Effector CD8-positive, alpha-beta T cell (primary cell): Measurements from ENCODE around the gene PLEKHM3.
"Not testable (repeated sequence)": the region's sequence is repeated elsewhere in the genome, so short reads cannot be mapped to it uniquely, and the experiment has no call there.

Source experiments
- DNase-seq: peaks from one replicate; lab custom pipeline; 2025; lab: John Stamatoyannopoulos, UW

PLEKHM3 gene

DNA sequence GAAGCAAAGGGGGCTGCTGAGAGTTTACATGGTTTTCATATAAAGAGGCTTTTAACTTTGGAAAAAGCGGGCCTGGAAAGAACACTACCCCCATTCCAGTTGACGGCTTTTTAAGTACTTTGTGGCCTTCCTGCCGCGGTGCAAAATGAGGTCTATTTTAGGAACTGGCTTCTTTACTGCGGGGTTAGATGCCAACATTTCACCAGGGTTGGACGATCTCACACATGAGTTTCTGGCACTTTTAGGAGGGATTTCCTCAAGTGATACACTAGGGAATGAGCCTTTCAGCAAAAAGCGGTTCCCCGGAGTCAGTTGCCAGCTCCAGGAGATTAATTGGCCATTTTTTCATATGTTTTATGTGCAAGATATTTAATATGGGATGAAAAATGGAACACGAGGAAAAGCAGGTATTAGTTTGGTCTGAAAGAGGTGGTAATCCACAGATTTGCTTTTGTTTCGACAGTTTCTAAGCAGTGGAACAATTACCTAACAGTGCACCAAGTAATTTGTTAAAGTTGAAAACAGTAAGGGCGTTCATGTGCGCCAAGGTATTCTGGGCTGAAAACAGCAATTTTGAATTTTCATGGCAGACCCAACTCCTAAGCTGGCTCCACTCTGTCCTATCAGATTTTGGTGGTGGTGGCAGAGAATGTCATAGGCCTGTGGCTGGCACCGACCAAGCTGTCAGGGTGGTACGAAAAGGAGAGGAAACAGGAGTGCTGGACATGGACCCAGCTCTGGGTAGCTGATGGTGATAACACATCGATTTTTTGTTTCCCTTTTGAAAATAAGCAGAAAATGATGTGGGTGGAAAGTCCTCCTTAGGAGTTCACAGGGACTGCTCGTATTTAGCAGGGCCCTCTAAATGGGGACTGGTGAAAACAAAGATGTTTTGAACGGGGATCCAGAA lies 200.0 kb downstream of the PLEKHM3 start:
- no peak for DNase-seq

DNA sequence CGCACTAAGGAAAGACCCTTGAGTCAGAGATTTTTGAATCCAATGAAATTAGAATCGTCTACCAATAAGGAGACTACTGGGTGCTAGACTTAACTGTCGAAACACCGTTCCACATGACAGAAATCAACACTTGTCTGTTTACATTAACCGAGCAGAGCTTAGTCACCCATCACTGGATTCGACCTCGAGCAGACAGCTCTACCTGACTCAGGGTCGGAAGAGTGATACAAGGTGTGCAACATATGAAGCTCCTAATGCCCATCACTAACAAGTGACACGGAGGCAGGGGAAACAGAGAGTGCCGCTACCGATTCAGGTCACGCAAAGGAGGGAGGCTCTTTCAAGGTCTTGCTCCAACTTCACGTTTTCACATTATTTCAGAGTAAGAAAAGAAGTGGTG lies 201.5 kb downstream of the PLEKHM3 start:
- no peak for DNase-seq

DNA sequence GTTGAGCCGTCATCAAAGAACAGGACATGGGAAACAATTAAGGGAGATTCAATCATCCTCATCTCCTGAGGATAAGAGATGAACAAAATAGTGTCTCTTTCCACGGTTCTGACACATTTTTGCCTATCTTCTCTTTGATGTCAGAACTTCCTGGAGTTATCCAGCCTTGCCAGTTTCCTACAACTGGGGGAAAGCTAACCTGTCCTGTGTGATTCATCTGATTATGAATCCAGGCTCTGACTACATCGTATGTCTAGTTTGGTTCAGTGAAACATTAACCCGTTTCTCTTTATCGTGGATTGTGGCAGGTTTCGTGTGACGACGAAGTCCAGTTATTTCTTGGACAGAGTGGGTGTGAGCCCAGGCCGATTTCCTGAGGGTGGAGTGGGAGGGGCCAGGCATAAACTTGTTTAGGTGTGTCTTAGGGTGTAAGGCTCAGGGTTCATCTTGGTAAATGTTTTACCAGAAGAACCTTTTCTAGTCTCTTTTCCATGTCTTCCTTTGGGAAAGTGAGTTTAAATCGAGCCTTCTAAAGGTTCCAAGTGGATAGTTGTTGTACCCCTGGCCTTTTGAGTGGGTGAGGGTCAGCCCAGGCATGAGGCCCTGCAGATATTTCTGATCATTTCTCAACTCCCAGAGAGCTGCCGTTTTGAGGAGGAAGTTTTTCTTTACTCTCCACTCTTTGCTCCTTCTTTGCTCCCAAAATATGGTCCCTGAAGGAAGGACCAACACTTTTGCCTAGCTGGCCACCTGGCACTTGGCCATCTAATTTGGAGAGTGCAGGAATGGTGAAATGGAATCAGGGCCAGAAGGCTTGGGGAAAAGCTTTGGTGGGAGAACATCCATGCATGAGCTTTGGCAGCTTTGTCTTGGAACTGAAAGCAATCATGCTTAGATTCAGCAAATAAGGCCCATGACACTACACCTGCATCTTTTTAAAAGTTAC lies 205.2 kb downstream of the PLEKHM3 start:
- DNase-seq, result no peak

DNA sequence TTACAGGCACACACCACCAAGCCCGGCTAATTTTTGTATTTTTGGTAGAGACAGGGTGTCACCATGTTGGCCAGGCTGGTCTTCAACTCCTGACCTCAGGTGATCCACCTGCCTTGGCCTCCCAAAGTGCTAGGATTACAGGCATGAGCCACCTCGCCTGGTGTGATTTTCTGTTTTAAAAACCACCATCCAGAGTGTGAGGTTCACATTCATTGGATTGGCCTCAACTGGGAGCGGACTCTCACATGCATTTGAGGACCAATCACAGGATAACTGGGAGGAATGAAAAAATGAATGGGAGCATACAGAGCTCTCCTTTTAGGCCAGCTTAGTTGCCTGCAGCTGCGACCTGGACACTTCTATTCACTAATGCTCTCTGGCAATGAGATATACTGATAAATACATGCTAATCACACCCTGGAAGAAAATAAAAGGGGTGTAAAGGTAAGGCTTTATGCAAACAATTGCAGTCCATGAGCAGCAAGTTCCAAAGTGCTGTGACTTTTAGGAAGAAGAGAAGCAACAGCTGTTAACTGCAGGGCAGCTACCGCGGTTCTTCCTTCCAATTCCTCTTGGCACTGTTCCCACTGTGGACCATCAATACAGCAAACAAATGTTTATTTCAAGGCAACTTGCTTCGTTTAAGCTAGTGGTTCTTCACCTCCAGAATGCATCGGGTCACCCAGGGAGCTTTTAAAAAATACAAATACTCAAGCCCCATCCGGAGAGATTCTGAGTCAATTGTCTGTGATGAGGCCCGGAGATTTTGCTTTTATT lies 206.1 kb downstream of the PLEKHM3 start:
- DNase-seq, result no peak

DNA sequence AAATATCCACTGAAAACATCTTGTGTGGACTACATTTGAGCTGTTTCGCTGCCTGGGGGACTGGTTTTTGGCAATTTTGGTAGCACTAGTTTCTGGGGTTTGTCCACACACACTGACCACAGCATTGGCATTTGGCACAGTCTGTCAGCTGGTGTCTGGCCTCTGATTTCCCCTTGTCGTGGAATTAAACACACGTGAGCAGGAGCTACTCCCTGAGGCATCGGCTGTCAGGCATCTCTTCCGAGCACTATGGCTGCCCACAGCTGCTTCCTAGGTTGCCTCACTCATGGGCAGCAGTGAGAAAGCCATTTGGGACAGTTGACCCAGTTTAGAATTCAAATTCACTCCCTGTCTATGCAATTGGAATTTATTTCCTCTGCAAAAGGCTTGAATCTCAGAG lies 208.8 kb downstream of the PLEKHM3 start:
- DNase-seq, result no peak

DNA sequence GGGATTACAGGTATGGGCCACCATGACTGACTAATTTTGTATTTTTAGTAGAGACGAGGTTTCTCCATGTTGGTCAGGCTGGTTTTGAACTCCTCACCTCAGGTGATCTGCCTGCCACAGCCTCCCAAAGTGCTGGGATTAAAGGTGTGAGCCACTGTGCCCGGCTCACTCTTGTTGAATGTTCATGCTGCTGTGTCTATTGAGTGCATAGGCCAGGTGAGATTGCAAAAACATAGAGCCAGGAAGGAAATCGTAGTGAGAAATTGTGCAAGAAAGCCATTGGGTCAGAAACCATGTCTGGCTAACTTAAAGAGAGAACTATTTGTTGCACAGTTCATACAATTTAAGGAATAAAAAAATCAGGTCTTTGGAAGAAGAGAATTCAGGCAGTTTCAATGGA lies 210.1 kb downstream of the PLEKHM3 start:
- no peak for DNase-seq

DNA sequence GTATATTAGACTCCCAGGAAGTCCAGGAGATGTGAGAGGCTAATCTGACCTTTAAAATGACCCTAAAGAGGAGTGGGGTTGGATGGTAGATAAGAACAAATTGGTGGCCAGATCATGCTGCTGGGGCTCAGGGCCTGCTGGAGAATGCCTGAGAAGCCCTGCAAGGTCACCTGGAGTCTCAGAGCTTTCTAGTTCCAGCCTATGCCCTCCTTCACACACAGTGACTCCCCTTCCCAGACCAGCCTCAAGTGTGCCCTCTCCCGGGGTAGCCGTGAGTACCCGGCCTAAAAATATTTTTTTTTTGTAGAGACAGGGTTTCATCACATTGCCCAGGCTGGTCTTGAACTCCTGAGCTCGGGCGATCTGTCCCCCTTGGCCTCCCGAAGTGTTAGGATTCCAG lies 211.4 kb downstream of the PLEKHM3 start:
- no peak for DNase-seq

DNA sequence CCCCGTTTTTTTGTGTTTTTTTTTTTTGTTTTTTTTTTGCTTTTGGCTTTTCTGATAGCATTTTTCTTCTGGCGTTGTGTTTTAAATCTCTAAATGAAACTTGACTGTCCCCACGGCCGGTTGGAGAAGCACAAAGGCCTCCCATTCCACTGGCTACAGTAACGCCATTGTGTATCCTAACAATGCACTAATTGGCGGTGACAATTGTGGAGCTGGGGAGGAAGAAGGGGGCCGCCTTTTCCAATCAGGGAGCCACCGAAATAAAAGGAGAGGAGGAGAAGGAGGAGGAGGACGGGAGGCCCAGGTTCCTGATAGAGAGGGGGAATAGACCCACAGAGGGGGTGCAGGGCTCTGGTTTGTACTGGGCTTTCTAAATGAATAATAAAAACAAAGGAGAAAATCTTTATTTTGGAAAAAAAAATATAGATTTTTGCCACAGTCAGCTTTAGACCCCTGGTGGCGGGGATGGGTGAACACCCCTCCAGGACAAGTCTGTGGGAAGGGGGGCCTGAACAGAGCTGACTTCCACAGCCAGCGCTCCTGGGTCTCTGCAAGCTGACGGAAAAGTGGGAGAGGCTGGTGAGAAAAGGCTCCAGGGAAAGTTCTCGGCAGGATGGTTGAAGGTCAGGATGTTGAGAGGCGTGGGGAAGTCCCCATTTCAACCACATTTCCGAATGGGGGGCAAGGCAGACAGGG lies 212.0 kb downstream of the PLEKHM3 start:
- no peak for DNase-seq

DNA sequence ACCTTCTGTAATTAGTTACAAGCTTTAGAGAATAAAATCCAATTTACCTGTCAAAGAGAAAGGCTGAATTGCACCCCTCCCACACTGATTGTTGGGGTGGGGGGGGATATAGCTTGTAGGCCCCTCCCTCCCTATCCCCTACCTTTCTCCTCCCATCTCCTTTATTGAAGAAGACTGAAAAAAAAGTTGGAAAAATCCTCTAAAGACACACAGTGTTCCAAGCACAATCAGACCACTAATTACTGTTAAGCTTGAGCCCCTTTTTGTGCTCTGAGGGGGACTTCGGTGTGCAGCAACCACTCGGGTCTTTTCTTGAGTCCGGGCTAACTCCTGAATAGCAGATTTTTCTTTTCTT lies 212.6 kb downstream of the PLEKHM3 start:
- no peak for DNase-seq

DNA sequence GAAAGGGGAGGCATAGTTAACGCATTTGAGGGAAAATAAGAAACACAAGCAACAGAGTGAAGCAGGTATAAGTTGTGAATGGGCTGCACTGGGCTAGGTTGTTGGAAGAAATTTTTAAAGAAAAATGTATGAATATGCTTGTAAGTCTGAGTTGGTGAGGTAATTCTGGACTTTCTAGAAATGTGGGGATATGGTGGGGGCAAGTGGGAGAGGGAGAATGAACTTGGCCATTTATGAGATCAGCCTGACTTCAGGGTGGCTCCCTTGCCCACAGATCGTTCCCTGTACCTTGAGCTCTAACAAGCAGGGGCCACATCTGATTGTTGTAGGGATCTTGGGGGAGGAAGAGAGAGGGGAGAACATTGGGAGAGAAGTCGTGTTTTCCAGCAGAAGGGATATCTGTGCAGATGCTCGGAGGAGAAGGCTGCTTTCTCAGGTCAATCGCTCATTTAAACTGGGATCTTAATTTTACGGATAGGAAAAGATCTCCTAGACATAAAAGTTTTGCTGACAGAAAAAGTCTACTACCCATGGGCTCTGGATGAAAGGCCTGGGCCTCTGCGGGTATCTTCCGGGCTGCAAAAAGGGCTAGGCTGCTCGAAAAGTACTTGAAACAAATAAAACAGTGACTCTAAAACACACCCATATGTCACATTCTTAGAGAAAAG lies 213.1 kb downstream of the PLEKHM3 start:
- DNase-seq, result no peak

DNA sequence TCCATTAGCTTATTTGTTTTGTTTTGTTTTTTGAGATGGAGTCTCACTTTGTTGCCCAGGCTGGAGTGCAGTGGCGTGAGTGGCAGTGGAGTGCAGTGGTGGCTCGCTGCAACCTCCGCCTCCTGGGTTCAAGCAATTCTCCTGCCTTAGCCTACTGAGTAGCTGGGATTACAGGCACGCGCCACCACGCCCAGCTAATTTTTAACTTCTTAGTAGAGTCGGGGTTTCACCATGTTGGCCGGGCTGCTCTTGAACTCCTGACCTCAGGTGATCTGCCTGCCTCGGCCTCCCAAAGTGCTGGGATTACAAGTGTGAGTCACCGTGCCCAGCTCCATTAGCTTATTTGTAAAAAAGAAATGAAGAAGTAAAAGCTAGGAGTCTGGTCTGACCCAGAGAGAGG lies 213.7 kb downstream of the PLEKHM3 start:
- DNase-seq, result not testable (repeated sequence)

DNA sequence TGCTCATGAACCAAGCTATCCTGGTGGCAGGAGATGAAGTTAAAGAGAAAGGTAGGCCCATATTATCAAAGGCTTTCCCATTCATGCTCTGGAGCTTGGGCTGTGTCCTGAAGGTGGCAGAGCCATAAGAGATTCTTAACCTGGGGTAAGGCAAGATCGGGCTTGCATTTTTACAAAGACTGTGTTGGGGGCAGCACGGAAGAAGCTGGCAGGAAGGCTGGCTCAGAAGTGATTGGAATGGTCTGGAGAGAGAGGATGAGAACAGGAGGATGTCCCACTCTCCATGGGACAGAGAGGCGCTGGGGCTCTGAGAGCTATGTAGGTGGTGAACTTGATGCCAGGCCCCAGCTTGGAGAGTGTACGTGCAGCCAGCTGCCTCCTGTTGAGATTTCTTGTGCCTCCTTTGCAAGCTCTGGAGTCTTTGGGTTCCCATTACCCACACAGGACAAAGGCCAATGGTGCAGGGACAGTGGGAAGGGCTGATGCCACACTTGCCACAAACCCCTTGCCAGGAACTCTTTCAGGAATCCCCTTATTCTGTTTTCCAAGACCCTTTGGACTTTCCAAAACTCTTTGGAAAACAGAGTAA lies 215.0 kb downstream of the PLEKHM3 start:
- no peak for DNase-seq

DNA sequence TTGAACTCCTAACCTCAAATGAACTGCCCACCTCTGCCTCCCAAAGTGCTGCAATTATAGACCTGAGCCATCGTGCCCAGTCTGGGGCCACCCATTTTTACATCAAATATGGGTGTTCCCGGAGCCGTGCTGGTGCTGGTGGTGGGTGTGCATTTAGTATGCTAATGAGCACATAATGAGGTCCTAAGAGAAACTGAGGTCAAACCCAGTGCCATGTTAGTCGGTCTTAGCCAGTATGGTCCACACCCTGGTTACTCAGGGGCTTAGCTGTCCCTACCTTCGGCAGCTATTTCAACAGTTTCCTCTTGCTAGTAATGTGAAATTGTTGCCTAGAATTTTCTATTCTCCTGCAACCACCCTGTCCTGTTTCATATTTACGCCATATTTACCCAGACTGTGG lies 217.2 kb downstream of the PLEKHM3 start:
- DNase-seq, result no peak

DNA sequence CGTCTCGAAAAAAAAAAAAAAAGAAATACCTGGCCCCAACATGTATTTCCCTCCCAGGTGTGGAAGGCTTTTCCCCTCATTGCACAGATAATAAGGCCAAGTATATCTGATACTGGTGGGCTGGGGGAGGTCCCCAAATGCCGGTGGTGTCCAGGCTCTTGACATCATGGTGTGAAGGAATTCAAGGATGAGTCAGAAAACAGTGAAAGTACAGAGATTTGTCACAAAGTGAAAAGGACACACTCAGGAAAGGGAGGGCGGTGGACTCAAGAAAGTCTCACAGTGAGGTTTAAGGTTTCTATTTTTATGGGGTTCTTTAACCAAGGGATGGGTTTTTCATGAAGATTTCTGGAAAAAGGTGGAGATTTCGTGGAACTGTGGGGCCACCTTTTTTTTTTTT lies 217.8 kb downstream of the PLEKHM3 start:
- DNase-seq, result no peak

DNA sequence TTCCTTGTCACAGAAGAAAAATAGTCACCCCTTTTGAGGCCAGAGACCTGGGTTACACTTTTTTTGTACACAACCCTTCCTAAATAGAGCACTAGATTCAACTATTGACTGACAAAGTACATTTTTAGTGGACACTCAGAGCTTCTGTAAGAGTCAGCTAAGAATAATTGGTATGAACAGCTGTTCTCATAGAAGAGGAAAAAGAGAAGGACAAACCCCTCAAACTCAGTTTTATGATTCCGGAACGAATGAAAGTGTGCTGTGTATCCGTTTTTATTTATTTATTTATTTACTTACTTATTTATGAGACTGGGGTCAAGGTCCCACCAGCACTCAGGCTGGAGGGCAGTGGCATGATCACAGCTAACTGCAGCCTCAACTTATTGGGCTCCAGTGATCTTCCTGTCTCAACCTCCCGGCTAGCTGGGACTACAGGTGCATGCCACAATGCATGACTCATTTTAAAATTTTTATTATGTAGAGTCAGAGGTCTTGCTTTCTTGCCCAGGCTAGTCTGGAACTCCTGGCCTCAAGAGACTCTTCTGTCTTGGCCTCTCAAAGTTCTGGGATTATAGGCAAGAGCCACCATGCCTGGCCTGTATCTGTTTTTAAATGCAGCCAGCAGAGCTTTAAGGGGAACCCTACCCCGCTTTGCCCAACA lies 219.6 kb downstream of the PLEKHM3 start:
- DNase-seq, result no peak

DNA sequence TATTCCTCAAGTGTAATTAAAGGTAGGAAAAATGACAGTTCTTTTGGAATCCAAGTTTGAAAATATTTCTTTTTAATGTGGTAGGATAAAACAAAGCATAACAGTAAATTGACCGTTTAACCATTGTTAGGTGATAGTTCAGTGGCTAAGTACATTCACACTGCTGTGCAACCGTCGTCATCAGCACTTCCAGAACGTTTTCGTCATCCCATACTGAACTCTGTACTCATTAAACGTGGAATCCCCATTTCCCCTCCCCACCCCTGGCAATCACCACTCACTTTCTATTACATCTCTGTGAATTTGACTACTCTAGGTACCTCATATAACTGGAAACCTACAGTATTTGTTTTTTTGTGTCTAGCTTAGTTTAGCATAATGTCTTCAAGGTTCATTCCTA lies 222.7 kb downstream of the PLEKHM3 start:
- DNase-seq, result no peak

DNA sequence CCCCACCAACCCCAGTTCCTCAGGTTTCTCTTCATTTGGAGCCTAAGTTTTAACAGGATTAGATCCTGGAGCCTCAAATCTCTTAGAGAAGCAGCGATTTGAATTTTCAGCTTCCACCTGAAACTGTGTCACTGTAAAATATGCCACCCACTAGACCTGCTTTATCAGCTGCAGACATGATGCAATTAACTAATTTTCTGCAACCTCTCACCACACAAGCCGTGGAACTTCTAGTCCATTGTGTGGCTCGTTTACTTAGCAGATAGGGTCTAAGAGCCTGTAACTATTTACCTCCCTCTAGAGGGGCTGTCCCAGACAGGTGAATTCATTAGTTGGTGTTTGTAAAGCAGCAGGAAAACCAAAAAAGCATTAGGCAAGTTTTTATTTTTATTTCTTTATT lies 224.1 kb downstream of the PLEKHM3 start:
- no peak for DNase-seq

DNA sequence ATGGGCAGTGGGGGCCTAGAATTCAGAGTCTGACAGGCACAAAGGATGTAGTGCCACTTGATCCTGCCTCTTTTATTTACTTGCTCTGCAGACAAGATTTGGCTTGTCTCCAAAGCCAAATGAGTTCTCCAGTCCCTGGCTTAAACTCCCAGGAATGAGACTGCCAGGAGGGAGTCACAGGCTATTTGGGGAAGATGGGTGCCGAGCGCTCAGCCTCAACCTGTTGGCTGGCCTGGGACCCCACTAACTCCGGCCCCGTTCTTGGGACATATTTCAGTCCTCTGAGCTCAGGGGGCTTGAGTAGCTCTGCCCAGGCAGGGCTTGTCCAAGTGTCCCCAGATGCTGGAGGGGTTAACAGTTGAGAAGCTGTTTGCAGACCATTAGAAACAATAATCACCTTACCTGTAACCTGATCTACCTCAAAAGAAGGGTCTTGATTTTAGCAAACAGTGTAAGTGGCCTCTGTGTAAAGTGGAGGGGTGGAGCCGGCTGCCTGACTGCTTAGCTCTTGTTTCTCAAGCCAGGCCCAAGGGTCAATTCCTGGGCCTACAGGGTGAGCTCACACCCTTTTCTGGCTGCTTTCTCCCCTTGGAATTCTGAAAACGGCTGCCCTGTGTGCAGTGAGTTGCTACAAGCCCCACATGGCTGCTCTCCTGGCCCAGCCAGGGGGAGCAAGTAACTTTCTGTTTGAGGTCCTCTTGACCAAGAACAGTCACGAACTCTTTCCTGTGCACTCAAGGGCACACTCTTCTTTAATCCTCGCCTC lies 228.6 kb downstream of the PLEKHM3 start:
- no peak for DNase-seq

DNA sequence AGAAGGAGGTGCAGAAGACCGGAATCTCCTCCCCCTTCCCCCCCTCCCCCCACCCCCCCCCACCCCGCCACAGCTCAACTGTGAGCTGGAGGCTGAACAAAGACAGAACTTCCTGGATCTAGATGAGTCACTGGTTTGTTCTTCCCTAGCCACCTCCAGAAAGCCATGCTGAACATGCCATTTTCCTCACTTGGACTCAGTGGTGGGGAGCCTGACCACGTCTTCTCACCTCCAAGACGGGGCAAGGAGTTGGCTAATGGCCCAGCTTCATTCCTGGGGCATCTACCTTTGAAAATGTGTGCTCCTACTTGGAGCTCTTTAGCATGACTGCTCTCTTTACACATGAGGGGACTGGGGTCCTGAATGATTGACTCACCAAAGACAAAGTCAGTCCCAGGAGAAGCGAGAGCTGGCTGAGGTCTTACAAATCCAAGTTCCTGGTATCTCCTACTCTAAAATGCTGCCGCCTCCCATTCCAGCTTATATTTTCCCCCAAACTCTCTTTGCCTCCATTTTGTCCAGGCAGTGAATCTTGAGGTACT lies 233.0 kb downstream of the PLEKHM3 start:
- no peak for DNase-seq
